H9 (cell line): ENCODE data around the gene EBLN2. TPM values are rescaled to one million over a fixed set of nuclear protein-coding genes. Genes with fewer than 3 reads are reported as not detected.
A peak's percentile ranks its signal among the peaks of the same experiment; 100 is the strongest.

Experiments
- DNase-seq: peaks from one replicate; pipeline ENCODE4 v3.0.0-alpha.2; 2017
- H2AFZ ChIP-seq: one replicate; pipeline ENCODE4 v1.6.1; 2013; ENCODE audit warnings: mild to moderate bottlenecking, low read length, control low read depth, moderate library complexity
- H2AK5ac ChIP-seq: 2 replicates; pipeline ENCODE4 v1.6.1; 2013; ENCODE audit warnings: low read length, control low read depth, mixed read lengths; ENCODE audit not compliant: insufficient read length
- H2BK120ac ChIP-seq: one replicate; pipeline ENCODE4 v1.6.1; 2013; ENCODE audit warnings: low read depth, mild to moderate bottlenecking, low read length, control low read depth, inconsistent platforms; ENCODE audit not compliant: poor library complexity, severe bottlenecking
- H2BK12ac ChIP-seq: 2 replicates; pipeline ENCODE4 v1.6.1; 2013; ENCODE audit warnings: low read length, control low read depth, mixed read lengths, low read depth; ENCODE audit not compliant: insufficient read length
- H2BK15ac ChIP-seq: 2 replicates; pipeline ENCODE4 v1.6.1; 2013; ENCODE audit warnings: low read depth, low read length, control low read depth
- H2BK20ac ChIP-seq: one replicate; pipeline ENCODE4 v1.6.1; 2013; ENCODE audit warnings: low read depth, mild to moderate bottlenecking, low read length, control low read depth, inconsistent platforms; ENCODE audit not compliant: poor library complexity, severe bottlenecking
- H2BK5ac ChIP-seq: 2 replicates; pipeline ENCODE4 v1.6.1; 2013; ENCODE audit warnings: low read length, control low read depth, mixed read lengths; ENCODE audit not compliant: insufficient read length
- H3K14ac ChIP-seq: 2 replicates; pipeline ENCODE4 v1.6.1; 2013; ENCODE audit warnings: low read length, control low read depth; ENCODE audit not compliant: insufficient read depth
- H3K18ac ChIP-seq: 2 replicates; pipeline ENCODE4 v1.6.1; 2013; ENCODE audit warnings: low read depth, mild to moderate bottlenecking, mixed read lengths, low read length, control low read depth; ENCODE audit not compliant: insufficient read length
- H3K23ac ChIP-seq: 2 replicates; pipeline ENCODE4 v1.6.1; 2013; ENCODE audit warnings: low read length, control low read depth, mixed read lengths, low read depth; ENCODE audit not compliant: insufficient read length
- H3K23me2 ChIP-seq: 2 replicates; pipeline ENCODE4 v1.6.1; 2013; ENCODE audit warnings: low read depth, mild to moderate bottlenecking, mixed read lengths, low read length, control low read depth; ENCODE audit not compliant: insufficient read length, poor library complexity, severe bottlenecking
- H3K27ac ChIP-seq: 2 replicates; pipeline ENCODE4 v1.5.1; 2013; ENCODE audit warnings: low read length, control low read depth, mixed read lengths, low read depth; ENCODE audit not compliant: insufficient read length
- H3K27me3 ChIP-seq: 2 replicates; pipeline ENCODE4 v1.6.1; 2013; ENCODE audit warnings: low read length, control low read depth, inconsistent platforms; ENCODE audit not compliant: insufficient read depth
- H3K4ac ChIP-seq: 2 replicates; pipeline ENCODE4 v1.6.1; 2013; ENCODE audit warnings: low read depth, mild to moderate bottlenecking, control low read depth, inconsistent platforms, low read length, moderate library complexity
- H3K4me1 ChIP-seq: 2 replicates; pipeline ENCODE4 v1.6.1; 2013; ENCODE audit warnings: low read length, control low read depth, inconsistent platforms; ENCODE audit not compliant: insufficient read depth
- H3K4me2 ChIP-seq: 2 replicates; pipeline ENCODE4 v1.6.1; 2013; ENCODE audit warnings: low read length, control low read depth, mixed read lengths; ENCODE audit not compliant: insufficient read length, insufficient read depth
- H3K56ac ChIP-seq: 2 replicates; pipeline ENCODE4 v1.6.1; 2013; ENCODE audit warnings: low read depth, mild to moderate bottlenecking, mixed read lengths, low read length, control low read depth; ENCODE audit not compliant: insufficient read length
- H3K79me1 ChIP-seq: 2 replicates; pipeline ENCODE4 v1.6.1; 2013; ENCODE audit warnings: low read depth, mild to moderate bottlenecking, moderate library complexity, low read length, control low read depth, inconsistent platforms; ENCODE audit not compliant: insufficient read depth, poor library complexity, severe bottlenecking
- H3K79me2 ChIP-seq: 2 replicates; pipeline ENCODE4 v1.6.1; 2013; ENCODE audit warnings: low read length, control low read depth, inconsistent platforms; ENCODE audit not compliant: insufficient read depth
- H3K9ac ChIP-seq: 2 replicates; pipeline ENCODE4 v1.6.1; 2013; ENCODE audit warnings: low read length, control low read depth, mixed read lengths; ENCODE audit not compliant: insufficient read length; ENCODE audit errors: extremely low read depth
- H3K9me3 ChIP-seq: one replicate; pipeline ENCODE4 v1.6.1; 2013; ENCODE audit warnings: low read depth, low read length, inconsistent platforms; ENCODE audit not compliant: control insufficient read depth
- H3T11ph ChIP-seq: one replicate; pipeline ENCODE4 v1.6.1; 2013; ENCODE audit warnings: mild to moderate bottlenecking, low read length, control low read depth, inconsistent platforms
- H4K20me1 ChIP-seq: one replicate; pipeline ENCODE4 v1.6.1; 2013; ENCODE audit not compliant: control insufficient read depth, insufficient read length, insufficient read depth
- H4K5ac ChIP-seq: 2 replicates; pipeline ENCODE4 v1.6.1; 2013; ENCODE audit warnings: low read depth, mild to moderate bottlenecking, mixed read lengths, low read length, control low read depth; ENCODE audit not compliant: insufficient read length
- H4K8ac ChIP-seq: replicated peaks from 2 replicates; pipeline ENCODE4 v1.6.1; 2013; ENCODE audit warnings: low read length, control low read depth, mixed read lengths, low read depth; ENCODE audit not compliant: insufficient read length
- H4K91ac ChIP-seq: 2 replicates; pipeline ENCODE4 v1.6.1; 2013; ENCODE audit warnings: low read depth, mild to moderate bottlenecking, moderate library complexity, mixed read lengths, low read length, control low read depth; ENCODE audit not compliant: insufficient read length
- H3K27ac Mint-ChIP-seq, 3 experiments: 2 replicates in 2 of 3; 3 replicates in 1 of 3; pipeline ENCODE4 v1.8.0; 2020 to 2021; ENCODE audit warnings: mixed read lengths in 3 of 3, mild to moderate bottlenecking in 1 of 3, moderate library complexity in 1 of 3
- H3K27me3 Mint-ChIP-seq: 2 replicates; pipeline ENCODE4 v1.8.0; 2021; ENCODE audit warnings: low read depth, mild to moderate bottlenecking, moderate library complexity, mixed read lengths
- H3K36me3 Mint-ChIP-seq, 3 experiments: 2 replicates in 2 of 3; 3 replicates in 1 of 3; pipeline ENCODE4 v1.8.0; 2020 to 2021; ENCODE audit warnings: low read depth in 3 of 3, mixed read lengths in 3 of 3; ENCODE audit not compliant: insufficient read depth in 1 of 3
- H3K4me1 Mint-ChIP-seq, 2 experiments: 2 replicates each; pipeline ENCODE4 v1.8.0; 2020; ENCODE audit warnings: mixed read lengths in 2 of 2
- H3K4me3 Mint-ChIP-seq, 2 experiments: 2 replicates in 1 of 2; 3 replicates in 1 of 2; pipeline ENCODE4 v1.8.0; 2020 to 2021; ENCODE audit warnings: mild to moderate bottlenecking in 2 of 2, mixed read lengths in 2 of 2, moderate library complexity in 1 of 2
- H3K9me3 Mint-ChIP-seq, 2 experiments: 2 replicates in 1 of 2; 3 replicates in 1 of 2; pipeline ENCODE4 v1.8.0; 2020; ENCODE audit warnings: mild to moderate bottlenecking in 2 of 2, mixed read lengths in 2 of 2, moderate library complexity in 1 of 2
- CTCF ChIP-seq: fragments of 200-600 bp; sonication (generic); conservative IDR thresholded peaks from 3 replicates; pipeline ENCODE4 v1.8.0; 2021; ENCODE audit warnings: antibody characterized with exemption, mild to moderate bottlenecking
- WGBS: extraction: QIAGEN DNeasy Blood & Tissue Kit; methylation state at CpG from one replicate; pipeline ENCODE4 v1.1.7; 2013; ENCODE audit warnings: missing lambda C conversion rate, low lambda C conversion rate, mixed read lengths; ENCODE audit not compliant: insufficient read length; ENCODE audit errors: extremely low coverage; 5-methylcytosine and 5-hydroxymethylcytosine counted together
- total RNA-seq: library from RNA; stranded (reverse); gene quantifications from 2 replicates; pipeline ENCODE4 v1.2.1, GENCODE V29; 2021

EBLN2 gene
- total RNA-seq, 1 experiment from 2014 or later = 6.1 TPM

- TF ChIP-seq CTCF = no peak
- no peak overlapping the region for H2AFZ ChIP-seq
- WGBS = no CpG with 5 or more reads among the region's 5 CpGs
These were observed 7.7 kb downstream of the EBLN2 start for GRCh38 chr3:73069187-73069586.

More at GRCh38 chr3:73069187-73069586, 7.7 kb downstream of the EBLN2 start:
- peaks cover 6 to 28% (median 24%) of the 10 kb centered on the region in 3 experiments; a peak in 6 of 7 replicates for H3K36me3 Mint-ChIP-seq
- Histone ChIP-seq H2BK12ac (no peak overlapping the region), H4K8ac (no peak overlapping the region), H3K9ac (no peak overlapping the region), H3K79me1 (no peaks in the 10 kb centered on the region), H3K18ac (no peak overlapping the region), H4K91ac (no peak overlapping the region), H3T11ph (no peak overlapping the region), H3K23ac (no peak overlapping the region), H3K4me1 (peaks cover 6% of the 10 kb centered on the region; the same call in 1 of the 2 replicates), H3K4me2 (no peak overlapping the region), H2AK5ac (no peak overlapping the region), H4K20me1 (no peaks in the 10 kb centered on the region), H3K79me2 (no peaks in the 10 kb centered on the region), H2BK5ac (no peak overlapping the region), H3K9me3 (no peaks in the 10 kb centered on the region), H2BK15ac (no peak overlapping the region), H2BK20ac (no peak overlapping the region), H3K14ac (no peak overlapping the region), H3K23me2 (no peaks in the 10 kb centered on the region), H3K4ac (no peak overlapping the region), H3K27me3 (no peaks in the 10 kb centered on the region), H3K27ac (no peak overlapping the region), H2BK120ac (no peak overlapping the region), H3K56ac (no peak overlapping the region), H4K5ac (no peak overlapping the region)
- peak overlapping the region in 1 of 3 experiments; percentile 85; a peak in 1 of 7 replicates for H3K27ac Mint-ChIP-seq
- H3K9me3 Mint-ChIP-seq = no peaks in the 10 kb centered on the region
- no peaks in the 10 kb centered on the region for H3K27me3 Mint-ChIP-seq
- peaks cover 23 to 31% of the 10 kb centered on the region in 2 experiments for H3K4me1 Mint-ChIP-seq
- no peak for DNase-seq
- H3K4me3 Mint-ChIP-seq = no peak overlapping the region
